ENCODE results near the gene TMPRSS4.

The TMPRSS4 gene

GRCh38 chr11:118157186-118157895, 80.5 kb downstream of the TMPRSS4 start:
- no peak for DNase-seq

- DNase-seq: no peak
These were observed 84.9 kb downstream of the TMPRSS4 start for GRCh38 chr11:118161786-118162185.

- DNase-seq: no peak
These were observed 86.0 kb downstream of the TMPRSS4 start for GRCh38 chr11:118162846-118163245.

GRCh38 chr11:118163494-118163893, 86.6 kb downstream of the TMPRSS4 start:
- DNase-seq: no peak

GRCh38 chr11:118164885-118165284, 88.0 kb downstream of the TMPRSS4 start:
- no peak for DNase-seq

GRCh38 chr11:118166641-118167040, 89.8 kb downstream of the TMPRSS4 start:
- DNase-seq: no peak

- DNase-seq: no peak
These were observed 90.4 kb downstream of the TMPRSS4 start for GRCh38 chr11:118167253-118167652.

GRCh38 chr11:118167906-118168305, 91.0 kb downstream of the TMPRSS4 start:
- DNase-seq: no peak

GRCh38 chr11:118168316-118168715, 91.4 kb downstream of the TMPRSS4 start:
- DNase-seq: no peak

GRCh38 chr11:118168751-118169150, 91.9 kb downstream of the TMPRSS4 start:
- no peak for DNase-seq

- no peak for DNase-seq
These were observed 92.6 kb downstream of the TMPRSS4 start for GRCh38 chr11:118169300-118170140.

GRCh38 chr11:118170231-118170630, 93.4 kb downstream of the TMPRSS4 start:
- DNase-seq: no peak

GRCh38 chr11:118170882-118171268, 94.0 kb downstream of the TMPRSS4 start:
- DNase-seq: no peak

Measured in activated CD4-positive, CD25-positive, alpha-beta regulatory T cell treated with anti-CD3 and anti-CD28 coated beads, Interleukin-2, amount 50 U/mL, for 72 hours (primary cell).